ENCODE measurements around the gene LRRK1.

The LRRK1 gene

GRCh38 chr15:100985401-100985800, 66.2 kb downstream of the LRRK1 start:
- Histone ChIP-seq H2BK120ac (ENCODE audit: insufficient read depth, low read length, poor library complexity) (no peak overlapping the region), H2BK5ac (ENCODE audit: low read depth, low read length, poor library complexity) (no peak overlapping the region), H4K8ac (ENCODE audit: low read depth, low read length) (no peak overlapping the region), H3K79me2 (ENCODE audit: control insufficient read depth, insufficient read depth, low read length, poor library complexity) (no peaks in the 10 kb centered on the region), H3K23ac (ENCODE audit: low read length) (no peak overlapping the region), H3K18ac (ENCODE audit: low read length) (no peak overlapping the region), H3K79me1 (ENCODE audit: low read length) (no peaks in the 10 kb centered on the region), H4K91ac (ENCODE audit: low read depth, low read length) (no peak overlapping the region), H4K12ac (ENCODE audit: low read depth, low read length) (no peak overlapping the region), H3K36me3 (ENCODE audit: control insufficient read depth in 1 of 2, insufficient read depth in 2 of 2, low read length in 2 of 2) (no peaks in the 10 kb centered on the region), H3K9ac (ENCODE audit: low read length) (no peak overlapping the region), H2AK5ac (ENCODE audit: low read length) (no peak overlapping the region), H3K4me1 (ENCODE audit: control insufficient read depth in 1 of 2, insufficient read depth in 2 of 2, low read length in 2 of 2) (no peaks in the 10 kb centered on the region), H3K27me3 (ENCODE audit: insufficient read depth, low read length) (no peaks in the 10 kb centered on the region), H3K4me3 (ENCODE audit: low read depth, low read length) (no peak overlapping the region), H3K9me3 (ENCODE audit: insufficient read depth, low read depth, low read length) (peaks cover 3% of the 10 kb centered on the region), H3K4ac (ENCODE audit: low read depth, low read length) (no peak overlapping the region), H2BK12ac (ENCODE audit: low read length) (no peak overlapping the region), H3K4me2 (ENCODE audit: low read length) (no peak overlapping the region), H2AFZ (ENCODE audit: insufficient read depth, low read length, poor library complexity) (no peak overlapping the region), H3K14ac (ENCODE audit: low read length) (no peak overlapping the region), H3K27ac (ENCODE audit: low read depth, low read length) (no peak overlapping the region)
- WGBS (ENCODE audit: extremely low coverage, insufficient coverage, insufficient read length) = no CpG with 5 or more reads among the region's 4 CpGs
- DNase-seq = no peak

- no peak overlapping the region for H2AK5ac ChIP-seq (ENCODE audit: low read length)
- no peak overlapping the region for H2AFZ ChIP-seq (ENCODE audit: insufficient read depth, low read length, poor library complexity)
- H4K12ac ChIP-seq (ENCODE audit: low read depth, low read length) = no peak overlapping the region
- H2BK12ac ChIP-seq (ENCODE audit: low read length) = no peak overlapping the region
- no peak overlapping the region for H3K4ac ChIP-seq (ENCODE audit: low read depth, low read length)
- H2BK5ac ChIP-seq (ENCODE audit: low read depth, low read length, poor library complexity) = no peak overlapping the region
- H3K4me3 ChIP-seq (ENCODE audit: low read depth, low read length) = no peak overlapping the region
- no peaks in the 10 kb centered on the region for H3K4me1 ChIP-seq (ENCODE audit: control insufficient read depth in 1 of 2, insufficient read depth in 2 of 2, low read length in 2 of 2)
- H3K36me3 ChIP-seq (ENCODE audit: control insufficient read depth in 1 of 2, insufficient read depth in 2 of 2, low read length in 2 of 2) = no peaks in the 10 kb centered on the region
- no peak overlapping the region for H3K4me2 ChIP-seq (ENCODE audit: low read length)
- H3K79me2 ChIP-seq (ENCODE audit: control insufficient read depth, insufficient read depth, low read length, poor library complexity) = no peaks in the 10 kb centered on the region
- H3K18ac ChIP-seq (ENCODE audit: low read length) = no peak overlapping the region
- H3K9ac ChIP-seq (ENCODE audit: low read length) = no peak overlapping the region
- no peak overlapping the region for H4K8ac ChIP-seq (ENCODE audit: low read depth, low read length)
- H3K79me1 ChIP-seq (ENCODE audit: low read length) = no peaks in the 10 kb centered on the region
- H3K27ac ChIP-seq (ENCODE audit: low read depth, low read length) = no peak overlapping the region
- H3K9me3 ChIP-seq (ENCODE audit: insufficient read depth, low read depth, low read length) = peaks cover 3% of the 10 kb centered on the region
- no peak for DNase-seq
- H3K27me3 ChIP-seq (ENCODE audit: insufficient read depth, low read length) = no peaks in the 10 kb centered on the region
- H3K14ac ChIP-seq (ENCODE audit: low read length) = no peak overlapping the region
- no CpG with 5 or more reads among the region's 6 CpGs for WGBS (ENCODE audit: extremely low coverage, insufficient coverage, insufficient read length)
- no peak overlapping the region for H2BK120ac ChIP-seq (ENCODE audit: insufficient read depth, low read length, poor library complexity)
- no peak overlapping the region for H3K23ac ChIP-seq (ENCODE audit: low read length)
- no peak overlapping the region for H4K91ac ChIP-seq (ENCODE audit: low read depth, low read length)
Measured at GRCh38 chr15:100986158-100986896, 67.2 kb downstream of the LRRK1 start.

GRCh38 chr15:100987143-100987542, 68.0 kb downstream of the LRRK1 start:
- no peak overlapping the region for H2BK12ac ChIP-seq (ENCODE audit: low read length)
- H2BK5ac ChIP-seq (ENCODE audit: low read depth, low read length, poor library complexity) = no peak overlapping the region
- no peak overlapping the region for H3K4me2 ChIP-seq (ENCODE audit: low read length)
- no peaks in the 10 kb centered on the region for H3K36me3 ChIP-seq (ENCODE audit: control insufficient read depth in 1 of 2, insufficient read depth in 2 of 2, low read length in 2 of 2)
- H3K18ac ChIP-seq (ENCODE audit: low read length) = no peak overlapping the region
- H3K27me3 ChIP-seq (ENCODE audit: insufficient read depth, low read length) = no peaks in the 10 kb centered on the region
- H2AFZ ChIP-seq (ENCODE audit: insufficient read depth, low read length, poor library complexity) = no peak overlapping the region
- no peaks in the 10 kb centered on the region for H3K79me2 ChIP-seq (ENCODE audit: control insufficient read depth, insufficient read depth, low read length, poor library complexity)
- no peaks in the 10 kb centered on the region for H3K4me1 ChIP-seq (ENCODE audit: control insufficient read depth in 1 of 2, insufficient read depth in 2 of 2, low read length in 2 of 2)
- H2AK5ac ChIP-seq (ENCODE audit: low read length) = no peak overlapping the region
- no peak overlapping the region for H3K14ac ChIP-seq (ENCODE audit: low read length)
- no peak overlapping the region for H3K23ac ChIP-seq (ENCODE audit: low read length)
- no peak overlapping the region for H4K8ac ChIP-seq (ENCODE audit: low read depth, low read length)
- H2BK120ac ChIP-seq (ENCODE audit: insufficient read depth, low read length, poor library complexity) = no peak overlapping the region
- no peak overlapping the region for H3K4me3 ChIP-seq (ENCODE audit: low read depth, low read length)
- no peaks in the 10 kb centered on the region for H3K79me1 ChIP-seq (ENCODE audit: low read length)
- no peak for DNase-seq
- H3K27ac ChIP-seq (ENCODE audit: low read depth, low read length) = no peak overlapping the region
- WGBS (ENCODE audit: extremely low coverage, insufficient coverage, insufficient read length) = no CpG with 5 or more reads among the region's 4 CpGs
- no peak overlapping the region for H4K91ac ChIP-seq (ENCODE audit: low read depth, low read length)
- no peak overlapping the region for H3K9ac ChIP-seq (ENCODE audit: low read length)
- no peaks in the 10 kb centered on the region for H3K9me3 ChIP-seq (ENCODE audit: insufficient read depth, low read depth, low read length)
- no peak overlapping the region for H4K12ac ChIP-seq (ENCODE audit: low read depth, low read length)
- H3K4ac ChIP-seq (ENCODE audit: low read depth, low read length) = no peak overlapping the region

DNA sequence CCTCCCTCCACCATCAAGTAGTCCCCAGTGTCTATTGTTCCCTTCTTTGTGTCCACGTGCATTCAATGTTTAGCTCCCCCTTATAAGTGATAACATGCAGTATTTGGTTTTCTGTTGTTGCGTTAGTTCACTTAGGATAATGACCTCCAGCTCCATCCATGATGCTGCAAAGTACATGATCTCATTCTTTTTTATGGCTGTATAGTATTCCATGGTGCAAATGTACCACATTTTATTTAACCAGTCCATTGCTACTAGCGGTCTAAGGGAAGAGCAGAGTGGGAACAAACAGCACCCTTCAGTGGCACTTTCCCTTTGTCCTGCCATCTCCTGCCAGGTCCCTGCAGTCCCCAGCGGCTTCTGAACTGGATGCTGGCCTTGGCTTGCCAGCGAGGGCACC, 69.1 kb downstream of the LRRK1 start:
- H4K12ac ChIP-seq (ENCODE audit: low read depth, low read length) = no peak overlapping the region
- no peak overlapping the region for H2AFZ ChIP-seq (ENCODE audit: insufficient read depth, low read length, poor library complexity)
- no peak overlapping the region for H3K18ac ChIP-seq (ENCODE audit: low read length)
- no peak overlapping the region for H3K4me3 ChIP-seq (ENCODE audit: low read depth, low read length)
- H3K9me3 ChIP-seq (ENCODE audit: insufficient read depth, low read depth, low read length) = no peaks in the 10 kb centered on the region
- H3K36me3 ChIP-seq (ENCODE audit: control insufficient read depth in 1 of 2, insufficient read depth in 2 of 2, low read length in 2 of 2) = no peaks in the 10 kb centered on the region
- no peak overlapping the region for H3K27ac ChIP-seq (ENCODE audit: low read depth, low read length)
- no peak overlapping the region for H2BK12ac ChIP-seq (ENCODE audit: low read length)
- WGBS (ENCODE audit: extremely low coverage, insufficient coverage, insufficient read length) = no CpG with 5 or more reads among the region's 5 CpGs
- H2AK5ac ChIP-seq (ENCODE audit: low read length) = no peak overlapping the region
- H3K4ac ChIP-seq (ENCODE audit: low read depth, low read length) = no peak overlapping the region
- no peak overlapping the region for H3K14ac ChIP-seq (ENCODE audit: low read length)
- H3K9ac ChIP-seq (ENCODE audit: low read length) = no peak overlapping the region
- no peak overlapping the region for H4K8ac ChIP-seq (ENCODE audit: low read depth, low read length)
- H3K79me2 ChIP-seq (ENCODE audit: control insufficient read depth, insufficient read depth, low read length, poor library complexity) = no peaks in the 10 kb centered on the region
- no peaks in the 10 kb centered on the region for H3K27me3 ChIP-seq (ENCODE audit: insufficient read depth, low read length)
- no peak for DNase-seq
- no peak overlapping the region for H2BK120ac ChIP-seq (ENCODE audit: insufficient read depth, low read length, poor library complexity)
- no peak overlapping the region for H3K23ac ChIP-seq (ENCODE audit: low read length)
- no peak overlapping the region for H2BK5ac ChIP-seq (ENCODE audit: low read depth, low read length, poor library complexity)
- H3K4me2 ChIP-seq (ENCODE audit: low read length) = no peak overlapping the region
- H4K91ac ChIP-seq (ENCODE audit: low read depth, low read length) = no peak overlapping the region
- no peaks in the 10 kb centered on the region for H3K79me1 ChIP-seq (ENCODE audit: low read length)
- no peaks in the 10 kb centered on the region for H3K4me1 ChIP-seq (ENCODE audit: control insufficient read depth in 1 of 2, insufficient read depth in 2 of 2, low read length in 2 of 2)

Measured in trophoblast cell (in vitro differentiated cells and primary cell).